Glutamatergic neuron (in vitro differentiated cells): ENCODE measurements around the gene ATG4B. TPM values are rescaled to one million over a fixed set of nuclear protein-coding genes. Genes with fewer than 3 reads are reported as not detected.

Source experiments
- DNase-seq: peaks from one replicate; pipeline ENCODE4 v3.0.0; 2022
- H3K27ac Mint-ChIP-seq: one replicate; pipeline ENCODE4 v1.8.0; 2020; ENCODE audit warnings: mild to moderate bottlenecking, mixed read lengths, inconsistent platforms; ENCODE audit not compliant: unreplicated experiment
- H3K27me3 Mint-ChIP-seq: one replicate; pipeline ENCODE4 v1.8.0; 2020; ENCODE audit warnings: mild to moderate bottlenecking, moderate library complexity, mixed read lengths, inconsistent platforms; ENCODE audit not compliant: unreplicated experiment
- H3K36me3 Mint-ChIP-seq: one replicate; pipeline ENCODE4 v1.8.0; 2020; ENCODE audit warnings: mild to moderate bottlenecking, mixed read lengths, inconsistent platforms; ENCODE audit not compliant: unreplicated experiment
- H3K4me1 Mint-ChIP-seq: one replicate; pipeline ENCODE4 v1.8.0; 2020; ENCODE audit warnings: mild to moderate bottlenecking, low read depth, mixed read lengths, inconsistent platforms; ENCODE audit not compliant: unreplicated experiment
- H3K4me3 Mint-ChIP-seq: one replicate; pipeline ENCODE4 v1.8.0; 2020; ENCODE audit warnings: mild to moderate bottlenecking, mixed read lengths, inconsistent platforms; ENCODE audit not compliant: unreplicated experiment
- H3K9me3 Mint-ChIP-seq: one replicate; pipeline ENCODE4 v1.8.0; 2020; ENCODE audit warnings: mild to moderate bottlenecking, moderate library complexity, mixed read lengths, inconsistent platforms; ENCODE audit not compliant: unreplicated experiment
- CTCF ChIP-seq: fragments of 200-600 bp; sonication (generic); IDR thresholded peaks from one replicate; pipeline ENCODE4 v1.5.0; 2021; ENCODE audit not compliant: partially characterized antibody, unreplicated experiment
- total RNA-seq: library from RNA; stranded (reverse); fragmentation: NEBNext Ultra II Directional; extraction: Animal tissue kit (Norgen Biotek cat#: 25700); gene quantifications from one replicate; pipeline ENCODE4 v1.2.1, GENCODE V29; 2021; ENCODE audit not compliant: unreplicated experiment

The ATG4B gene
- total RNA-seq, 1 donor from 2014 or later, result 115 TPM

- Mint-ChIP-seq H3K4me1 (peaks cover 11% of the 10 kb centered on the region), H3K9me3 (peaks cover 4% of the 10 kb centered on the region), H3K4me3 (no peak overlapping the region), H3K27me3 (peaks cover 2% of the 10 kb centered on the region), H3K27ac (no peak overlapping the region), H3K36me3 (peaks cover 5% of the 10 kb centered on the region)
- no peak for DNase-seq
- no peak for TF ChIP-seq CTCF
These were observed 35.7 kb upstream of the ATG4B start for GRCh38 chr2:241601841-241602240.

- H3K27me3 Mint-ChIP-seq, result peaks cover 2% of the 10 kb centered on the region
- peaks cover 6% of the 10 kb centered on the region for H3K4me1 Mint-ChIP-seq
- peaks cover 5% of the 10 kb centered on the region for H3K36me3 Mint-ChIP-seq
- peaks cover 4% of the 10 kb centered on the region for H3K9me3 Mint-ChIP-seq
- no peak overlapping the region for H3K27ac Mint-ChIP-seq
- no peak overlapping the region for H3K4me3 Mint-ChIP-seq
- TF ChIP-seq CTCF, result no peak
- no peak for DNase-seq
These were observed 34.8 kb upstream of the ATG4B start for GRCh38 chr2:241602720-241603119.

- TF ChIP-seq CTCF, result no peak
- peaks cover 4% of the 10 kb centered on the region for H3K9me3 Mint-ChIP-seq
- H3K27ac Mint-ChIP-seq, result no peak overlapping the region
- H3K4me1 Mint-ChIP-seq, result no peaks in the 10 kb centered on the region
- no peak for DNase-seq
- H3K27me3 Mint-ChIP-seq, result peaks cover 2% of the 10 kb centered on the region
- H3K36me3 Mint-ChIP-seq, result peaks cover 5% of the 10 kb centered on the region
- no peak overlapping the region for H3K4me3 Mint-ChIP-seq
These were observed 33.8 kb upstream of the ATG4B start for GRCh38 chr2:241603686-241604085.

GRCh38 chr2:241606186-241606585, 31.3 kb upstream of the ATG4B start:
- peaks cover 2% of the 10 kb centered on the region for H3K4me1 Mint-ChIP-seq
- H3K4me3 Mint-ChIP-seq, result no peak overlapping the region
- TF ChIP-seq CTCF, result no peak
- DNase-seq, result no peak
- peaks cover 5% of the 10 kb centered on the region for H3K36me3 Mint-ChIP-seq
- H3K27me3 Mint-ChIP-seq, result peaks cover 2% of the 10 kb centered on the region
- H3K9me3 Mint-ChIP-seq, result peaks cover 4% of the 10 kb centered on the region
- H3K27ac Mint-ChIP-seq, result no peak overlapping the region

- no peak overlapping the region for H3K4me3 Mint-ChIP-seq
- H3K36me3 Mint-ChIP-seq, result no peaks in the 10 kb centered on the region
- H3K27ac Mint-ChIP-seq, result no peak overlapping the region
- DNase-seq, result no peak
- peaks cover 1% of the 10 kb centered on the region for H3K9me3 Mint-ChIP-seq
- TF ChIP-seq CTCF, result no peak
- peaks cover 8% of the 10 kb centered on the region for H3K4me1 Mint-ChIP-seq
- H3K27me3 Mint-ChIP-seq, result peaks cover 2% of the 10 kb centered on the region
These were observed 30.2 kb upstream of the ATG4B start for GRCh38 chr2:241607162-241607885.
